Superior temporal gyrus (tissue), 1 donor: ENCODE measurements around the gene RABGAP1.

Source experiments
- DNase-seq: peaks from one replicate; pipeline ENCODE4 v3.0.0-alpha.2; 2016; ENCODE audit errors: extremely low spot score

Gene RABGAP1

GRCh38 chr9:123081824-123082223, 141.0 kb downstream of the RABGAP1 start:
- DNase-seq = peak; percentile 75

DNA sequence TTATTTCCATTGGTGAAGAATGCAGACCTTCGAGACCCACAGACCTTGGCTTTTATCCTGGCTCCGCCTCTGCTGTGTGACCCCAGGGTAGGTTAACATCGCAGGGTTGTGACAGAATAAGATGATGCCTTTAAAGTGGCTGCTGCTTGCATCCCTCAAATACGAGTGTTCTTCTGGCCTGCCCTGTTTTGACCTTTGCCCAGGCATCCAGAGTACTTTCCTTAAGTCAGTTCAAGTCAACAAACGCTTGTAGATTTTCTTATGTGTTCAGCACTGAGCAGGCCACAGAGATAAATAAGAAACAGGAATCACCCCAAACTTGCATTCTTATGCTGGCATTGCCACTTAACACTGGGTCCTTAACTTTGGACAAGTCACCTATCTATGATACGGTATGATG, 142.9 kb downstream of the RABGAP1 start:
- DNase-seq = no peak

- peak; percentile 13 for DNase-seq
Measured at GRCh38 chr9:123084256-123084655, 143.4 kb downstream of the RABGAP1 start.

DNA sequence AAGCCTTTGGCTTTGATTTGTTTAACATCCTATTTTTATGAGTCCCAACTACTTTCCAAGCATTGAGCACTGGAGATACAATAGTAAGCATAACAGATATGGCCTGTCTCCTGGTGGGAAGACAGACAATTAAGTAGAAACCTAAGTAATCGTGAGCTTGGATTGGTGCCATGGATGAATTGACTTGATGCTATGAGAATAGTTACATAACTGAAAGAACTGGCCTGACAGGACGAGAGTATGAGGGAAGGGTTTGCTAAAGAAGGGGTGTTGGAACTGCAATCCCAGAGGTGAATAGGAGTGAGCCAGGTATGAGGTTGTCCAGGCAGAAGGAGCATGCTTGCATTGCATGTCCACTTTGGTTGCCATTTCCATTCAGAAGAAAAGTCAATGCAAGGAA, 145.1 kb downstream of the RABGAP1 start:
- DNase-seq = no peak

GRCh38 chr9:123087359-123087888, 146.6 kb downstream of the RABGAP1 start:
- DNase-seq = no peak

DNA sequence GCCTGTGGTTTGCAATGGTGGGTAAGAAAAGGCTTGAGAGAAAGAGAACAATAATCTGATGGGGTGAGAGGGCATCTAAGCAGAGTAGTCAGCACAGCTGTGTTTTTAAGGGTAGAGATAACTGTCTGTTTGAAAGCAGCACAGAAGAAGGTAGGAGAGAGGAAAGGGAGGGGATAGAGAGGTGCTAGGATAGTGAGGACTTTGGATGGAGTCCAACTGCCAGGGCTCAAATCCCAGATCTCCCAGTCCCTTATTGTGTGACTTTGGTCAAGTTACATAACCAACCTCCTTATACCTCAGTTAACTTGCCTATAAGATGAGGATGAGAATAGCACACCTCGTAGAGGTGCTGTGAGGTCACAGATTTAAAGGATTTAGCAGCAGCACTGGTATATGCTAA, 148.2 kb downstream of the RABGAP1 start:
- no peak for DNase-seq

- no peak for DNase-seq
Measured at GRCh38 chr9:123089790-123090189, 149.0 kb downstream of the RABGAP1 start.

GRCh38 chr9:123090198-123090896, 149.5 kb downstream of the RABGAP1 start:
- peak; percentile 21 for DNase-seq

DNA sequence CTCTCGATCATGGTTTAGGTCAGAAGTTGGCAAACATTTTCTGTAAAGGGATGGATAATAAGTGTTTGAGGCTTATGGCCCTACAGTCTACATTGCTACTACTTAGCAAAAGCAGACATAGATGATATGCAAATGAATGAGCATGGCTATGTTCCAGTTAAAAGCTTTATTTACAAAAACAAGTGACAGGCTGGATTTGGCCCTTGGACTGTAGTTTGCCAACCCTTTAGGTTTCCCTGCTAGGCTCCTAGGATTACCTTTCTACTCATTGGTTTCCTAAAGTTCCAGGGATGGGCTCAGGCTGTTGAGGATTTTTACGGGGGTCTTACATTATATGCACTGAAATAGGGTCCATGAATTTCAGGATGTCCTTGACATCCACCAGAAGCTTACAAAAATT, 150.1 kb downstream of the RABGAP1 start:
- DNase-seq = no peak

- no peak for DNase-seq
Measured at GRCh38 chr9:123091459-123091858, 150.6 kb downstream of the RABGAP1 start.

- no peak for DNase-seq
Measured at GRCh38 chr9:123093141-123093540, 152.3 kb downstream of the RABGAP1 start.

GRCh38 chr9:123096987-123097386, 156.2 kb downstream of the RABGAP1 start:
- no peak for DNase-seq

- peak; percentile 48 for DNase-seq
Measured at GRCh38 chr9:123097430-123098095, 156.7 kb downstream of the RABGAP1 start.

- DNase-seq = no peak
Measured at GRCh38 chr9:123098096-123098459, 157.3 kb downstream of the RABGAP1 start.

DNA sequence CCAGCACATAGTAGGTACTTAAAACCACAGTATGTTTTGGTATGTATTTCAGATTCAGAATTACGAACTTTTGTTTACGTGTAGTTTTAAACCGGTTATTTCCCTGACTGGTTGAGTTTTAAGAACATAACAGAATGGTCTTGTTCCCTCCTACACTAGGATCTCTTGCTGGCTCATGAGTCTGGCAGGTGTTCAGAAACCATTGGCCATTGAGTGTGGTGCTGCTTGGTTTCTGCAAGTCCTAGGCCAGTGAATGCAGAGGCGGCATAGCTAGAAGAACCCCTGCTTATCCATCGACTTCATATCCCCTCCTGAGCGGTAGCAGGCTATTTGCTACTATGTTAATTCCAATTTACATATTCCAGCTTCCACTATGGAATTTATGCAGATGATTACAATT, 158.2 kb downstream of the RABGAP1 start:
- peak; percentile 70 for DNase-seq

- no peak for DNase-seq
Measured at GRCh38 chr9:123099548-123099947, 158.7 kb downstream of the RABGAP1 start.

- no peak for DNase-seq
Measured at GRCh38 chr9:123102375-123103113, 161.7 kb downstream of the RABGAP1 start.

GRCh38 chr9:123104807-123105206, 164.0 kb downstream of the RABGAP1 start:
- no peak for DNase-seq

- no peak for DNase-seq
Measured at GRCh38 chr9:123105490-123105889, 164.7 kb downstream of the RABGAP1 start.

GRCh38 chr9:123107639-123108285, 166.9 kb downstream of the RABGAP1 start:
- DNase-seq = no peak

DNA sequence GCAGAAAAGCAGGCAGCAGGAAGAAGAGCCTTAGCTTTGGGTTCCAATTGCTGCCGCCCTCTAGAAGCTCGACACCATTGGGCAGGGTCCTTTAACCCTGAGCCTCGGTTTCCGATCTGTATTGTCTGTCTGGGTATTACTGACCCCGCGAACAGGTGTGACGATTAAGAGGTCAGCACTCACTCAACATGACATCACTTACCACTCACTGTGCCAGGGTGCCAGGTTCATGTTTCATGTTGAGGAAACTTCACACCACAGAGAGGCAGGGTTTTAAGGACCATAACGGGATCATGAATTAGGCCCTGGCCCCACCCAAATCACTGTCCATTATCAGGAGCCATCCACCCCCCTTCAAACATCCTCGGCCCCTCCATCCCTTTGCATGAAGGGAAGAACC, 168.2 kb downstream of the RABGAP1 start:
- no peak for DNase-seq
